NCI-H345 (cell line): ENCODE data around the gene NPIPB8.
"Not testable (repeated sequence)": the region's sequence is repeated elsewhere in the genome, so short reads cannot be mapped to it uniquely, and the experiment has no call there.

Source experiments
- DNase-seq: peaks from one replicate; lab custom pipeline; 2025; lab: John Stamatoyannopoulos, UW

Gene NPIPB8

GRCh38 chr16:28636093-28636823, 1.6 kb upstream of the NPIPB8 start:
- not testable (repeated sequence) for DNase-seq

DNA sequence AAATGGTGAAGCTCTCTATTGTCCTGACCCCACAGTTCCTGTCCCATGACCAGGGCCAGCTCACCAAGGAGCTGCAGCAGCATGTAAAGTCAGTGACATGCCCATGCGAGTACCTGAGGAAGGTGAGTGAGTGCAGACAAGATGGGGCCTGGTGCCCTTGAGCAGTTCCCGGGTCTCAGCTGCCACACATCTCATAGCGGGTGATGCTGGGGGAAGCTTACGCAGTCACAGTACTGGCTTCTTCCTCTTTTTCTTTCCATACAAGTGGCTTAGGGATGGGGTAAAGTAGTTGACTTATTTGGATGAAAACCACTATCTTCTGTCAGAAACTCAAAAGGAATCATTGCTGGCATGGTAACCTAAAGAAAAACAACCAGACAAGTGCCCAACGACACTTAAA, 494 bp downstream of the NPIPB8 start:
- not testable (repeated sequence) for DNase-seq

DNA sequence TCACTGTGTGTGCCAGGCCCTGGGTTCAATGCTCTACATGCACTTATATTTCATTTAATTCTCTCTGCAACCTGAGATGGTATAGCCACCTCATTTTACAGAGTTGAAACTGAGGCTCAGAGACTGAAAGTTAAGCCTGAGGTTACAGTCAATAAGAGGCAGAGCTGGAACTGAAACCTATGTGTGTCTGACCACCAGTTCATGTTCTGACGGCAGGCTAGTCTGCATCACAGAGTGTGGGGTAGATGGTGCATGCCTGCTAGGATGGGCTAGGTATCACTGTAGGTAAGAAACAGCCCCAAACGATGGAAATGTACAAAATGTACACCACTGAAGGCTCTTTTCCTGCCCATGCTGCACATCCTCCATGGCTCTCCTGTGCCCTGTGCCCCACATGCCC, 2.1 kb downstream of the NPIPB8 start:
- not testable (repeated sequence) for DNase-seq

GRCh38 chr16:28666264-28666663, 28.4 kb downstream of the NPIPB8 start:
- DNase-seq = not testable (repeated sequence)

DNA sequence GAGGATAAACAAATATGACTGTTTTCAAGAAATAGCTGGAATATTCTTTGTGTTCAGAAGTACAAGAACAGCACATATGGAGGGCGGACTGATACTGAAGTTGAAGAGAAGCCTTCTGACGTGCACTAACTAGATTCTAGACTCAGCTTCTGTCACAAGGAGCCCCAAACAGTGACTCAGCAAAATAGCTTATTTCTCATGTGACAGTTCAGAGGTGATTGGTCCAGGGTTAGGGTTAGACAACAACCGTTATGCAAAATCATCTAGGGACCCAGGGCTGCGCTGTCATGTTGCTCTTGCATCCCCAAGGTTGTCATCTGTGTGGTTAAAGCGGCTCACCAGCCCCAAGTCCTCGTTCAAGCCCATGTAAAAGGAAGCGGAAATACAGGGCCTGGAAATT, 29.6 kb downstream of the NPIPB8 start:
- not testable (repeated sequence) for DNase-seq

GRCh38 chr16:28668199-28668598, 30.3 kb downstream of the NPIPB8 start:
- DNase-seq = not testable (repeated sequence)

- DNase-seq = not testable (repeated sequence)
Measured at GRCh38 chr16:28688327-28688952, 50.6 kb downstream of the NPIPB8 start.

GRCh38 chr16:28689425-28689824, 51.6 kb downstream of the NPIPB8 start:
- not testable (repeated sequence) for DNase-seq

GRCh38 chr16:28691722-28692121, 53.9 kb downstream of the NPIPB8 start:
- not testable (repeated sequence) for DNase-seq

- not testable (repeated sequence) for DNase-seq
Measured at GRCh38 chr16:28693257-28693950, 55.5 kb downstream of the NPIPB8 start.

DNA sequence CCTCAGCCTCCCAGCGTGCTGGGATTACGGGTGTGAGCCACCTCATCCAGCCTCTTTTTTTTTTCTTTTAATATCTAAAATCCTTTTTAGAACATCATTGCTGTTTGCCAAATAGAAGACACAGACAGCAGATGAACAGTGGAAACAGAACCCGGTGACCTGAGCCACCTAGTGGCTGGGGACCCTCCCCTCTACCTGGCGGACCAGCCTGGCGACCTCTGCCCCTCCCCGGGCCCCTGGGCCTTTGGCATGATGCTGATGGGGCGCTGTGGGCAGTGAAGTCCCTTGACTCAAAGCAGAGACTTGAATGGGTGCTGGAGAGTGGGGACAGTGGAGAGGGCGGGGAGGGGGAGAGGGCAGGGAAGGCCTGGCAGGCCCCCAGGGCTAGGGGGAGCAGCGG, 61.9 kb downstream of the NPIPB8 start:
- DNase-seq = not testable (repeated sequence)

GRCh38 chr16:28700349-28700748, 62.5 kb downstream of the NPIPB8 start:
- not testable (repeated sequence) for DNase-seq

- DNase-seq = not testable (repeated sequence)
Measured at GRCh38 chr16:28701384-28701783, 63.5 kb downstream of the NPIPB8 start.

DNA sequence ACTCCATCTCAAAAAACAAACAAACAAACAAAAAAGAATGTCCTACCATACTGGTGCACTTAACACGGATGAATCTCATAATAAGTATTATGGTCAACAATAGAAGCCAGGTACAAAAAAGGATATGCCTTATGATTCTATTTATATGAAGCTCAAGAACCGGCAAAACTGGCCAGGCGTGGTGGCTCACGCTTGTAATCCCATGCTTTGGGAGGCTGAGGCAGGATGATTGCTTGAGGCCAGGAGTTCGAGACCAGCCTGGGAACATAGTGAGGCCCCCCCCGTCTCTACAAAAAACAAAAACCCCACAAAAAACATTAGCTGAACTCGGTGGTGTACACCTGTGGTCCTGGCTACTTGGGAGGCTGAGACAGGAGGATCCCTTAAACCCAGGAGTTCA, 66.4 kb downstream of the NPIPB8 start:
- DNase-seq = not testable (repeated sequence)
